GM19372 (cell line): ENCODE results near the gene MED13L.
A peak's percentile ranks its signal among the peaks of the same experiment; 100 is the strongest.

Source experiments
- ATAC-seq: cut with Tn5 transposase; IDR thresholded peaks from one replicate; pipeline ENCODE4 v1.9.1; 2021; ENCODE audit warnings: mild to moderate bottlenecking, low read depth, moderate library complexity; ENCODE audit not compliant: unreplicated experiment

The MED13L gene

GRCh38 chr12:116280595-116281290 is 3.2 kb upstream of the MED13L start:
- no peak for ATAC-seq

- no peak for ATAC-seq
Observed at GRCh38 chr12:116278667-116279066, 1.2 kb upstream of the MED13L start.

DNA sequence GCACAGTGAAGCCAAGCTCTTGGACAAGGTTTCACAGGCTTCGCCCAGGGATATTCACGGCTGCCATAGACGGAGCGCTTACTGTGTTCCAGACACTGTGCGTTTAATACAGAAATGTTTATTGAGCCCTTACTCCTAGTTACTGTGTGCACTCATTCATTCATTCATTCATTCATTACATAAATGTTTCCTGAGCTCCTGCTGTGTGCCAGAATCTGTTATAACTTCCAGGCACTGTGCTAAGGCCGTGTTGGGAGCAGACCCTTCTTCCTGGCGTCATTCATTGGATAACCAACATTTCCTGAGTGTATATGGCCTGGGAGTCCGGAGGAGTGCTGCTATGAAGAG is 760 bp upstream of the MED13L start:
- ATAC-seq = no peak

DNA sequence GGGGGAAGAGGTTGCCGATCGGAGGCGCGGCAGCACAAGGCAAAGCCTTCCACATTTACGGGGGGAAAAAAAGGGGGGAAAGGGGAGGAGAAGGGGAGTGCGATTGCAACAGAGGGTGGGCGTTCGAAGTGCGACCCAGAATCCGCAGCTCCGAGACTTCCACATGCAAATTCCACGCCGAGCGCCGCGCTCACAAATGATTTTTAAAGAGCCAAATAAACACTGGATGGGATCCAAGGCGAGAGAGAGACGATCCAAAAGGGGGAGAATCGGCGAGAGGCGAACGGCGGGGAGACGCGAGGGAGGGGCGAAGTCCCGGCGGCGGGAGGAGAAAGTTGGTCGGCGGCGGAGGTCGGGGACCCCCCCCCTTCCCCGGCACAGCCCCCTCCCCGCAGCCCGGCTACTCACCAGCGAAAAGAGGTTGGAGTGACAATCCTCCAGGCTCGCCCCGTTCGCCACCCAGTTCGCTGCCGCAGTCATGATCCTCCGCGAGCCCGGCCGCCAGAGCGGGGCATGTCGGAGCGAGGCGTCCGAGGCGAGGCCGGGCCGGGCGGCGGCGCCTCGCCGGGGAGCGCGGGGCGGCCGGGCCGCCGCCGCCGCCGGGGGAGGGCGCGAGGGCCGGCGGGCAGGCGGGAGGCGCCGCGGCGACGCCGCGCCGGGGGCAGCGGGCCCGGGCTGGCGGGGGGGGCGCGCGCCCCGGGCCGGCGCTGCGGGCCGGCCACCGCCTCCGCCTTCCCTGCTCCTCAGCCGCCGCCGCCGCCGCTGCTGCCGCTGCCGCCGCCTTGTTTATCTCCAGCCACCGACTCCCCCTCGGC is 634 bp downstream of the MED13L start:
- peak; percentile 25 for ATAC-seq

DNA sequence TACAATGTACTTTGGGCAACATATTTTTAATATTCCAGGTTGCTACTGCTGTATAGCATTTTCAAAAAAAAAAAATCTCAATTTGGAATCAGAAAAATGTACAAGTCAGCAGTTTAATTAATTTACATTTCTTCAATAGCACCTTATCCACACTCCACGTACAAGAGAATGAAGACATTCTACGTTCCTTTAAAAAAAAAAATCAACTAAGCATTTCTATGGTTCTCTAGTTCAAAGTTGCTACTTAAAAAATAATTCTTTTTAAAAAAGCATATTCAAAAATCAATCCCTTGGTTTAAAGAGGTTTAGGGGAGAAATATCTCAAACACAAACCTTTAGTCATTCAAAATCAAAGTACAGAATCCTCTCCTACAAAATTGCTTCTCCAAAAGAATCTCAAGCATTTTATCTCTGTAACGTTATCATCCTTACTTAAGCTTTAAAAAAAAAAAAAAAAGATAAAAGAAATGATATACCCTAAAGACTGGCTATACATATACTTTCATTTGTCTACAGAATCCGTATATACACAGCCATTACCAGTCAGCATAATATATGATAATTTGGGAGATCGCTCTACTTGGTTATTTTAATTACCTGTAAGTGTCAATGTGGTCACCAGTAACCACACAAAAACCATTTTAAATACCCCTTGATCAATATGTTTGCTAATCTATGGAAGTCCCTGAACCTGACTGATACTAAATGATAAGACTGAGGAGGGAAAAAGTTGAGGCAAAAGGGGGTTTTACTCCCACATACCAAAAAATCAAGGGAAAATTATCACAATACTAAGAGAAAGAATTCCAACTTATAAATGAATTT is 2.7 kb downstream of the MED13L start:
- no peak for ATAC-seq

DNA sequence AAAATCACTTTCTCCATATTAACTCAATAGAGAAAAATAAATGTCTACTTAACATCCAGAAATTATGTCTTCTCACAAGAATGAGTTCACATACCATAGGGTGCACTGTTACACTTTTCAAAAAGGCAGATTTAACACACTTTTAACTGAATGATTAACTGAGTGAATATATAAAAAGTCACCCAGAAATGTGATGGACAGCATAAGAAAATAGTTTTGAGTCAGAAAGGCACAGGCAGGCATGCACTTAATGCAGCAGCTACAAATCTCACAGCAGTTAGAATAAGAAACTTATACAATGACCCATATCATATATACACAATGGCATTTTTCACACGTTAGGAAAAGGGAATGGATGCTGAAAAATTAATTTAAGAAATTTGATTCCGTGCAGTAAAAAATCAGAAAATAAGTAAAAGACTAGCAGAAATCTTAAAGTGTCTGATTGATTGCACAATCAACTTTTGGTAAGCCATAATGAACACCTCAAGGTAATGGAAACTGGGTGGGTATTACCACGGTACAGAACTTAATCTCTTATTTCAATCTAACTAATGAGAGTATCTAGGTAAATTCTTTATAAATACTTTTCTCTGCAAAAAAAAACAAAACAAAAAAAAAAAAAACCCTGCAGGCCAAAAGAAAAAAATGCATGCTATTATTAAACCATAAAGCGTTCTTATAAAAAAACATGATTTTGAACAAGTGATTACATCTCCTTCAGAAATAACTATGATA is 3.5 kb downstream of the MED13L start:
- no peak for ATAC-seq

GRCh38 chr12:116267948-116268347 is 9.5 kb downstream of the MED13L start:
- ATAC-seq = no peak

- no peak for ATAC-seq
Observed at GRCh38 chr12:116266631-116267349, 10.7 kb downstream of the MED13L start.

GRCh38 chr12:116266168-116266601 is 11.3 kb downstream of the MED13L start:
- no peak for ATAC-seq

DNA sequence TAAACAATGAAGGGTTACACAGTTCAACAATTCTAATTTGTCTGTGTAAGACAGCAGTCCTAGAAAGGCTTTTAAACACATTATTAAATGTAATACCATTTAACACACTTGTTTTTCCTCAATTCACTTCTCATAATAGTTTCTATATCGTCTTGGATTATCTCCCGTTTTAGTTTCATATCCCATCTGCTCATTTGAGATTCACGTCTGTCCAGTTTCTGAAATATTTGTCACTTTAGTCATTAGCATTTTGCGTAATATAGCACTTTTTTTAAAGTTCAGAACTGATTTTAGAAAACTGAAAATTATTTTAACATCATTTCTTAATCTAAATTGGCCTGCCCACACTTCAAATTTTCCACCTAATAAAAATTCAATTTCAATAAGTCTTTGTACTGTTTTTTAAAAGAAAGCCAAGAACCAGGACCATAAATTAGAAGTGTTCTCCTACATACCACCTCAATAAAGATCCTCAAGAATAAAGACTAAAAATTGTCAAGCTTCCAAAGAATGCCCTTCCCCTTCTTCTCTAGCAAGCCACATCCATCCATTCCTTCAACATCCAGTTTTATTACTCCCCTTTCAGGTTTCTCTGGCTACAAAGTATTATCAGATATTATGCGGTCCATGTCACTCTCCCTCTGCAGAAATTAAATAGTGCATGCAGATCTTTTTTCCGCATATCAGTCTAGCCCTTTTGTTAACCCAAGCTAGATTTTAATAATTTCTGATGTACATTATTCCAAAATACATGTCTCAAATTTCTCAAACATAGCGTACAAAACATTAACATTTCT is 11.9 kb downstream of the MED13L start:
- no peak for ATAC-seq

- ATAC-seq = no peak
Observed at GRCh38 chr12:116264525-116265070, 12.9 kb downstream of the MED13L start.

- ATAC-seq = no peak
Observed at GRCh38 chr12:116263844-116264243, 13.6 kb downstream of the MED13L start.

DNA sequence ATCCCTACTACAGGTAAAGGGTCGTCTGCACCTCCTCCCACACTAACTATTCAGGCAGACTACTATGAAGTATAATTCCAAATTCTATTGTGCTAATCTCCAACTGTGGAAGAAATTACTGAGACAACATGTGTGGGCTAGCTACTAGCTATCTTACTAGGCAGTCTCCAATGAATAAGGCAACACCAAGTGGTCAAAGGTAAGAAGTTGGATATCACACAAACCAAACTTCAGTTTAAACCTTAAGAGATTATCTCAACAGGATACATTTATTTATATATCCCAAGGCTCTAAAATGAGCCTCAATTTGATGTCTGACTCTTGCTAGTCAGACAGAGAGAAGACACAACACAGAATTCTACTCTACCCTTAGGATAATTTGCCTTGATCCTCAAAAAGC is 14.1 kb downstream of the MED13L start:
- ATAC-seq = no peak

GRCh38 chr12:116262741-116263140 is 14.8 kb downstream of the MED13L start:
- no peak for ATAC-seq

DNA sequence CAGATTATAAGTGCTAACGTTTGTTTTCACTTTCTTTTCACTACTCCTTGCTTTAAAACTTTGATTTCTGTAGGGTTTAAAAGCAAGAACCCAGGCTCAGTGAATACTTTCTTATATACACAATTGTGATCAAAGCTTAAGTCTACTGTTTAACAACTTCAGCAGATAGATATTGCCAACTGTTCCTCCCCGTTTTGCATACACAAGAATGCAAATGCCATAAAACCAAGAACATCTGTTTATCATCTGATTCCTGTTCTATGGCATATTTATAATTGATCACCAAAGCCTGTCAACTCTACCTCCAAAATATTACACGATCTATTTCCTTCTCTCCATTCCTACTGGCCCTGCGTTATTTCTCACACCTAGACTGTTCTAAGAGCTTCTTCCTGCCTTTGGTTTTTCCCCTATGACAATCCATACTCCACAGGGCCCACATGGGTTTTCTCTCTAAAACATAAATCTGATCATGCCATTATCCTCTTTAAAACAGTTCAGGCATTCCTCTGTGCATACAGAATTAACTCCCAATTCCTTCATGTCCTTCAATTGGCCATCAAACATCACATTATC is 15.9 kb downstream of the MED13L start:
- no peak for ATAC-seq

DNA sequence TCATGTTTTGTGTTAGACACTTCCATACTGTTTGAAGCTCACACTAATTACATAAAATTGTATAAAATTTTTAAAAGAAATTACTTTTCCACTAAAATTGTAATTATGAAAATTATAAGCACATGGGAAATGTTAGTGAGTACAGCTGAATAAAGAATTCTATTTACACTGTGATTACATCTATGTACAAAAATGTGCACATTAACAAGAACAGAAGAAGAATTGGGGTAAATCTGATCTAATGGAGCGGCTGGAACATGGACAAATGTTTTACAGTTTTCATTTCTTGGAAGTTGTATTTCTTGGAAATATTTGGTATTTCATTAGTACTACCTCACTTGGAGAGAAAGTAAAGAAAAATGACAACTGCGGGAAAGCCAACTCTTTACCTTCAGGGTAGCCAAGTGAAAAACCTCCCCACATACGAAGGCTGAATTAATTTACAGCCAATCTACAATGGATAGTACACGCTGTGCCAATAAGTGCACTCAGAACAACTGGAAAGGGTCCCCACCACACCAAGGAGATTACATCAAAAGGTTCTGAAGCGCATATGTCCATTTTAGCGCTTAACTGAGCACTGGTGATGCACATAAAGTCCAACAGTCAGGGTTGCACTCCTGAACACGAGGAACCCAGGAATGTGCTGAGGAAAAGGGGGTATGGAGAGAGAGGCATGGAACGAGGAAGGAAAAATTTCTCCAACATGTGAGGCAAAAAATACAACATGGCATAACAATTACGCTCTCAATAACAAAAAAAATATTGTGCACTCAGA is 17.5 kb downstream of the MED13L start:
- no peak for ATAC-seq

- no peak for ATAC-seq
Observed at GRCh38 chr12:116257826-116258225, 19.7 kb downstream of the MED13L start.

DNA sequence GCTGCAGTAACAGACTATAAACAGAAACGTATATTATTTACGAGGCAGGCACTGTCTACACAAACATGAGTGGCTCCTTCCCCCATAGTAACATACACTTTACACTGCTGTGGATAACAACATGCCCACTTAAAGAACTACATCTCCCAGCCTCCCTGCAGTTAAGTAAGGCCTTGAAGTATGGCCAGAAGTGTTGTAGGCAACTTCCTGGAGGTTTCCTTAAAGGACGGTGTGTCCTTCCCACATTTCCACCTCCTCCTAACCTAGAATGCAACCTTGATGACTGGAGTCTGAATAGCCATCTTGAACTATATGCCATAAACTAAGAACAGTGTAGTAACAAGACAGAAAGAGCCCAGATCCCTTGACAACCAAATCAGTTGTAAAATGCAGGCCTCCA is 20.3 kb downstream of the MED13L start:
- no peak for ATAC-seq
